IPS DF 19.7 (cell line): Measurements from ENCODE around the gene HSPB1.
"Not testable (repeated sequence)": the region's sequence is repeated elsewhere in the genome, so short reads cannot be mapped to it uniquely, and the experiment has no call there.

ENCODE experiments used
- DNase-seq: peaks from one replicate; pipeline ENCODE4 v3.0.0-alpha.2; 2013; ENCODE audit warnings: low read depth, low spot score

HSPB1 gene

GRCh38 chr7:76281706-76282343 lies 20.6 kb upstream of the HSPB1 start:
- DNase-seq = no peak

DNA sequence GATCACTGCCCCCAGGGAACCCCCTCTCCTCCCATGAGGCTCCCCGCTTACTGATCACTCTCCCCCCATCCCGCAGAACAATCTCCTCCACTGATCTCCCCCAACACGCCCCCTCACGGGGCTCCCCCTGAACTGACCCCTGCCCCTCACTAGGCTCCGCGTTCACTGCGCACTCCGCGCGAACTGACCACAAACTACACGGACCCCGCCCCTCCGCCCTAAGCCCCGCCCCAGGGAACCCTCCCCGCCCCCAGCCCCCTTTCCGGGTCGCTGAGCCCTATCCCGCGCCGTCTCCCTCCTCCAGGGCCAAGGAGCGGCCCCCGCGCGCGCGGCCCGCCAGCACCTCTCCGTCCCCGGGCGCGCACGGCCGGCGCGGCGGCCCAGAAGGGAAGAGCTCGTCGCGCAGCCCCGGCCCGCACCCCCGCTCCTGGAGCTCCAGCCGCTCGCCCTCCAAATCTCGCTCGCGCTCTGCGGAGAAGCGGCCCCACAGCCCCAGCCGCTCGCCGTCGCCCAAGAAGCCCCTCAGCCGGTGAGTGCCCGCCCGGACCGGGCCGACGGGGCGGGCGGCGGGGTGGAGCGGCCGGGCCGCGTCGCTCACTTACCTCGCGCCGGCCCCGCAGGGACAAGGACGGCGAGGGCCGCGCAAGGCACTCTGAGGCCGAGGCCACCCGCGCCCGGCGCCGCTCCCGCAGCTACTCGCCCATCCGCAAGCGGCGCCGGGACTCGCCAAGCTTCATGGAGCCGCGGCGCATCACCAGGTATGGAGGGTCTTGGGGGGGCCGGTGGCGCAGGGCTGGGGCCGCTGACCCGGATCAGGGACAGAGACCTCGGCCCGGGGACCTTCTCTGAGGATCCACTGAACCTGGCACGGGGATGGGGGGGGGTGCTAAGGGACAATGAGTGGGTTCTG lies 19.9 kb upstream of the HSPB1 start:
- no peak for DNase-seq

- no peak for DNase-seq
Measured at GRCh38 chr7:76283254-76284159, 19.0 kb upstream of the HSPB1 start.

DNA sequence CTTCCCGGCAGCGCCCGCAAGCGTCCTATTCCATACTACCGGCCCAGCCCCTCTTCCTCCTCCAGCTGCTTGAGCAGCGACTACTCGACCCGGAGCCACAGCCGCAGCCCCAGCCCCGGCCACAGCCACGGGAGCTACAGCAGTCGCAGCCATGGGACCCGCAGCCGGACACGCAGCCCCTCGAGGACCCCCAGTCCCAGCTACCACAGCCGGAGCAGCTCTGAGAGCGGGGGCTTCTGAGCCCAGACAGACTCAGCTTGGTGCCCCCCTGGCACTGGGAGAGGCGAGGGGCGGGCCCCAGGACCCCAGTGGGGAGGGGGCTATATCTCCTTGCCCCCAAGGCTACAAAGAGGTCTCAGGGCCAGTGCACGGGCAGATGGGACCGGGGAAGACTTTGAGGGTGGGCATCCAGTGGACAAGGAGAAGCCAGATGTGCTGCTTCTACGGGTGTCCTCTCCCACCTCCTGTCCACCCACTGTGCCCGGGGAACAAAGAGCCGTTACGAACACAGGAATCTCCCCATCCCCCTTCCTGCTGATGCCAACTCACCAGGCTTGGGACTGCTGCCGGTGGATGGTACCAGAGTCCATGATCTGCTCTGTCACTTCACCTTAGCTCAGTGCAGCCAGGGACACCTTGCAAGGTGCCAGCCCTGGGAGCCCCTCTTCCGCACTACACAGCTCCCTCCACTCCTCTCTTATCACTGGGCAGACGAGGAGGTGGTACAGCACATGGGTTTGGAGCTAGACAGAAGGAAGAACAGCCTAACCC lies 16.7 kb upstream of the HSPB1 start:
- DNase-seq = no peak

DNA sequence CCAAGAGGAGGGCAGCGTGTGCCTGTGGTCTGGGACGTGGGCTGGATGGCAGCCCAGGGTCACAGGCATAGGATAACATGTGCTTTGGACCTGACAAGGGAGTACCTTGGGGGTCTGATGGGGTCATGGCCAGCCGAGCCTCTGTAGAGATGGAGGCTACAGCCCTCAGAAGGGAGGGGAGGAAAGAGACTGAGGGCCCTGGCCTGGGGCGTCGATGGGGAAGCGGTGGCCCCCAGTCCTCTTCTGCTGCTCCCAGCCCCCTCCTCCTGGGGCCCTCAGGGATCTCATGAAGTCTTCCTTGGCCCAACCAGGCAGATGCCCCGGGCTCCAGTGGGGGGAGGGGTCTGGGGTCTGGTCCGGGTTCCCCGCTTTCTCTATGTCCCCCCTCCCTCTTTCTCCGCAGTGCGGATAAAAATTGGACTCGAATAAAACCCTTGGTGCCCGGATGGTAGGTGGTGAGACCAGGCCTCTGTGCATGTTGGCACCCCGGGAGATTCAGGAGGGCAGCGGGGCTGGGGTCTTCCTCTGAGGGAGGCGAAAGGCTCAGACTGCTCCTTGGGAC lies 15.6 kb upstream of the HSPB1 start:
- DNase-seq = no peak

- DNase-seq = not testable (repeated sequence)
Measured at GRCh38 chr7:76290847-76291350, 11.6 kb upstream of the HSPB1 start.

DNA sequence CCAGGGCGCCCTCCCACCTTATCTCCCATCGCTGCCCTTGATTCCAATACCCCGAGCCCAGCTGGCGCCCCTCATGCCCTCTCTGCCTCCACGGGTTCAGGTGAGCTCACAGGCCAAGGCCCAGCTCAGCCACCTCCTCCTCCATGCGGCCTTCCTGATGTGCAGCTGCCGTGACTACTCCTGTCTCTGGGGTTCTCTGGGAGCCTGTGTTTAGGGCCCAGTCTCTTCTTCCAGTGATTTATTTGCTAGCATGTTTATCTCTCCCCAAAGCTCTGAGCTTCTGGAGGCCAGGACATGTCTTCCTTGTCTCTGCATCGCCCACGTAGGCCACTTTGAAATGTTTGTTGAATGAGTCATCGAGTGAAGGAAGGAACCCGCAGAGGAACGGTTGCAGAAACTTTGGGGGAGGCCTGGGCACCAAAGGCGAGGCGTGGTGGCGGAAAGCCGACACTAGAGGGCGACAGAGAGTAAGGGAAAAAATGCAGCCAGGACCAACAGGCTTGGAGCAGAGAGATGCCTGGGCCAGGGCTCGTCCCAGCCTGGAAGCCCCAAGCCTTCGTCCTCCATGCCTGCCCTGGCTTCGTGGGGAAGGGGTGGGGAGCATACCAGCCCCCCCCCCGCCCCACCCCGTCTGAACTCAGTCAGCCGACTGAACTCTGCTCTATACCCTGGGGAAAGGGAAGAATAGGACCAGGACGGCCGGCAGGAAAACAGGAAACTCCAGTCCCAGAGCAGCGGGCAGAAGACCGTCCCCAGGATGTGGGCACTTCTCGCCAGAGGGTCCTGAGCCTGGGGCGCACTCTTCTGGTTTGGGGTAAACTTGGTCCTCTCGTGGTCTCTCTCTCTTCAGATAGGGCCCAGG lies 10.9 kb upstream of the HSPB1 start:
- peak; percentile 87 for DNase-seq

GRCh38 chr7:76292213-76292573 lies 10.3 kb upstream of the HSPB1 start:
- no peak for DNase-seq

DNA sequence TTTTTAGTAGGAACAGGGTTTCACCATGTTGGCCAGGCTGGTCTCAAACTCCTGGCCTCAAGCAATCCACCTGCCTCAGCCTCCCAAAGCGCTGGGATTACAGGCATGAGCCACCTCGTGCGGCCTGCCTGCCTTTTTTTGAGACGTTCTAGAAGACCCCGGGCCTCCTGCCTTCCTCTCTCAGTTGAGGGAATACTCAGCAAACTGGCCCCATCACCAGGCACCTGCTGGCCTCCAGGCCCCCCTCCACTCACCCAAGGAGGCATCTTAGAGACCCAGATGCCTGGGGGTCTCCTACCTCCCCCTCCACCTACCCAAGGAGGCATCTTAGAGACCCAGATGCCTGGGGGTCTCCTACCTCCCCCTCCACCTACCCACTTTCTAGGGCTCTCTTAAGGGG lies 9.6 kb upstream of the HSPB1 start:
- DNase-seq = not testable (repeated sequence)

GRCh38 chr7:76293407-76293901 lies 9.0 kb upstream of the HSPB1 start:
- DNase-seq = no peak

DNA sequence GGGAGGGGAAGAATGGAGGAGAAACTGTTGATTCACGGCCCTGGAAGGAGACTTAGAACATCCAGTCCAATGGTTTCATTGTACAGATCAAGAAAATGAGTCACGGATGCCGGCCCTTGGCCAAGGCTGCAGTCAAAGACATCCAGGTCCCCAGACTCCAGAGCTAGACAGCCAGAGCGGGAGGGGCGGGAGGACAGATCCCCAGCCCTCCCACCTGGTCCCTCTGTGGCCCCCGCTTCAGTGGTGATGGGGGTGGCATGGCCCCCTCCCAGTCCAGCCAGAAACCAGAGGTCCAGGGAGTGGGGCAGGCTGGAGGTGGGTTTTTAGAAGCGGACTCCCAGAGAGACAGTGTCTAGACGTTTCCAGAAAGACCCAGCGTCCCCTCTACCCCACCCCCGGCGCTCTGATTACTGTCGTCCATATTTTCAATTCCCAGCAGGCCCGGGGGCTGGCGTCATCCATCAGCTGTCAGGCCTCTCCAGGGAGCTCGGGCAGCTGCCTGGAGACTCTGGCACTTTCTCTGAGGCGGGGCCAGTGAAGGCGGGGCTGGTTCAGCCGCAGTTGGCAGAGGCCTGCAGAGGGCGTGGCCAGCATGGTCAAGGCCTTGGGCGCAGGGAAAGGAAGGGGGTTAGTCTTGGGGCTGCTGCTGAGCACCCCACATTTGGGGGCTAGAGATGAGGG lies 8.0 kb upstream of the HSPB1 start:
- no peak for DNase-seq

GRCh38 chr7:76296743-76297740 lies 5.4 kb upstream of the HSPB1 start:
- DNase-seq = no peak

DNA sequence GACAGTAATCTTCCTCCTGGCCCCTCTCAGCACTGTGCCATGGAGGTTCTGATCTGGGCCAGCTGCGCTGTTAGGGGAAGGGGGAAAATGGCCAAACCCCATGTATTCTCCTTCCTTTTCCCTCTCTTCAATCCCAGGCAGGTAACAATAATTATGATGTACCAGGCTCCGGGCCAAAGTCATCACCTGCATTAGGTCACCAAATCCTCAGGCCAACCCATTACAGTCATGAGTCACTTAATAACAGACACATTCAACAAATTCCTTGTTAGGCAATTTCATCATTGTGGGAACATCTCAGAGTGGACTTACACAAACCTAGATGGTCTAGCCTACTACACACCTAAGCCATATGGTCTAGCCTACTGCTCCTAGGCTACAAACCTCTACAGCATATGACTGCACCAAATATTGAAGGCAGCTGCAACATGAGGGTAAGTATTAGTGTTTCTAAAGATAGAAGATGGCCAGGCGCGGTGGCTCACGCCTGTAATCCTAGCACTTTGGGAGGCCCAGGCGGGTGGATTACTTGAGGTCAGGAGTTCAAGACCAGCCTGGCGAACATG lies 2.2 kb upstream of the HSPB1 start:
- DNase-seq = no peak

DNA sequence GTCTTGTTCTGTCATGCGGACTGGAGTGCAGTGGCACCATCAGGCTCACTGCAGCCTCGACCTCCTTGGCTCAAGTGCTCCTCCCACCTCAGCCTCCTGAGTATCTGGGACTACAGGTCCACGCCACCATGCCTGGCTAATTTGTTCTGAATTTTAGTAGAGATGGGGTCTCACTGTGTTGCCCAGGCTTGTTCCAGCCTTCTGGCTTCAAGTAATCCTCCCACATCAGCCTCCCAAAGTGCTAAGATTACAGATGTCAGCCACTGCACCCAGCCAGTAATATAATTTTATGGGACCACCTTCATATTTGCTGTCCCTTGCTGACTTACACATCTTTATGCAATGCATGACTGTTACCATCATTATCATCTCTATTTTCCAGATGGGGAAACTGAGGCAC lies 1.5 kb upstream of the HSPB1 start:
- DNase-seq = no peak

DNA sequence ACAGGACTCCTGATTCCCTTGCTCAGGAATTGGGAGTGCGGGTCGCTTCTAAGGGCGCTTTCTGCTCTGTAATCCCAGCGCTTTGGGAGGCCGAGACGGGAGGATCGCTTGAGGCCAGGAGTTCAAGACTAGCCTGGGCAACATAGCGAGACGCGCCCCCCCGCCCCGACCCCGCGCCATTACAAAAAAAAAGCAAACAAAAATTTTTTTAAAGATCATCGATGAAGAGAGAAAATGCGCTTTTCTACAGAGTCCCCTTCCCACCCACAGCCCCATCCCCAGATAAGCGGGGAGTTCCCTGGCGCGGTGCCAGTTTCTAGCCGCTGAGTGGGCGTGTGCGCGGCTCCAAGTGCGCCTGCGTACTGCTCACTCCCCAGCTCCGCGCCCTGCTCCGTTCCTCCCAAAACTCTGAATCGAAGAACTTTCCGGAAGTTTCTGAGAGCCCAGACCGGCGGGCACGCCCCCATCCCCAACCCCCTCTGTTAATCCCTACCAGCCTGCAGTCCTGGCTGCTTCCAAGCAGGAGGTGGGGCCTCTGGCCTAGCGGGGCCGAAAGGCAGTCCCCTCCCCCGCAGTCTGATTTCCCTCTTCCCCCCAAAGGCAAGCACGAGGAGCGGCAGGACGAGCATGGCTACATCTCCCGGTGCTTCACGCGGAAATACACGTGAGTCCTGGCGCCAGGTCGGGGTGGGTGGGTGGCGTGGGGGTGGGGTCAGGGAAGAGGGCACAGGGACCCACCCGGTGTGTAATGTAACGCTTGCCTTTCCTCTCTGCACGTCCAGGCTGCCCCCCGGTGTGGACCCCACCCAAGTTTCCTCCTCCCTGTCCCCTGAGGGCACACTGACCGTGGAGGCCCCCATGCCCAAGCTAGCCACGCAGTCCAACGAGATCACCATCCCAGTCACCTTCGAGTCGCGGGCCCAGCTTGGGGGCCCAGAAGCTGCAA lies 1.0 kb downstream of the HSPB1 start:
- peak; percentile 96 for DNase-seq

- no peak for DNase-seq
Measured at GRCh38 chr7:76304888-76305375, 2.5 kb downstream of the HSPB1 start.
